Measurements from ENCODE around the gene MMS19.

Gene MMS19

GRCh38 chr10:97465982-97466381 is 32.2 kb downstream of the MMS19 start:
- no peak for DNase-seq (ENCODE audit: low read depth in 2 of 2, low spot score in 1 of 2)

- no peak for DNase-seq (ENCODE audit: low read depth in 2 of 2, low spot score in 1 of 2)
Observed at GRCh38 chr10:97464226-97464625, 34.0 kb downstream of the MMS19 start.

DNA sequence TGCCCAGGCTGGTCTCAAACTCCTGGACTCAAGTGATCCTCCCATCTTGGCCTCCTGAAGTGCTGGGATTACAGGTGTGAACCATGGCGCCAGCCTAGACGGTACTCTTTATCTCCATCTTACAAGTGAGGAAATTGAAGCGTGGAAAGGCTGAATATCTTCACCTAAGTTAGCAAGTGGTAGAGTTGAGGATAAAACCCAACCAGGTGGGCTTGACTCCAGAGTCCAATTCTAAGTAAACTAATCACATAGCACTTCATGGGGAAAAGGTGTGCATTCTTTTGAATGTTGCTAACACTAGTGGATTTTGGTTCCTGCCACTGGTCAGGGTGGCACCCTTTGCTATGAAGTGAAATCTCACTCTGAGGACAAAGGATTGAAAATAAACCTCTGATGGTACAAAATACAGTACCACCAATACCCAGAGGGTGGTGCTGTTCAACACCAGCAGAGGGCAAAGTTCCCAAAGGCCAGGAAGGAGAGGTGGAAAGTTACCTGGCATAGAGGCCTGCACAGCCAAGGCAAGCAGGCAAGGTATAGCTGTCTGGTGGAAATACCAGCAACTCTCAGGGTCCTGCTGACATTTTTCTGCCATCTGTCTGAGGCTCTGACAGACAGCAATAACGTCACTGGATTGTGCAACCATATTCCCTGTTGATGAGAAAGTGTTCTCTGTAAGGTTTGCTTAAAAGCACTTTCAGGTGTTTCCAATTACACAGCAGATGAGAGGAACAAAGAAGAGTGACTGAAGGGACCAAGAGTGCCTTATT is 34.7 kb downstream of the MMS19 start:
- DNase-seq (ENCODE audit: low read depth in 2 of 2, low spot score in 1 of 2) = no peak

DNA sequence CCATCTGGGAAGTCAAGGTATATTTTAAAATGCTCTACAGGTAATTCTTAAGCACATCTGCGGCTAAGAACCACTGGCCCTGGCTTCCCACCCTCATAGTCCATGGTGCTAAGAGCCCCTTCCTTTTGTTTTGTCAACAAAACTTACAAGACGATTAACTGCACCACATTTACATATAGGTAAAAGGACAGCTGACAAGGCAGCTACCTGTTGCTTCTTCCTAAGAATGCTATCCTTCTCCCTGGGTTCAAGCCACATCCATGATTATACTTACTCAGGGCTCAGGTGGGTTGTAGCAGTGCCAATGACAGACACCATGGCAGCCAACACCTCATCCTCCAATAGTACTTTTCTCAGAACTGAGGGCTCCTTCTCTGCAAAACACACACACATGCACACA is 35.9 kb downstream of the MMS19 start:
- no peak for DNase-seq (ENCODE audit: low read depth in 2 of 2, low spot score in 1 of 2)

- no peak for DNase-seq (ENCODE audit: low read depth in 2 of 2, low spot score in 1 of 2)
Observed at GRCh38 chr10:97459933-97460332, 38.3 kb downstream of the MMS19 start.

GRCh38 chr10:97459111-97459510 is 39.1 kb downstream of the MMS19 start:
- DNase-seq (ENCODE audit: low read depth in 2 of 2, low spot score in 1 of 2) = no peak

DNA sequence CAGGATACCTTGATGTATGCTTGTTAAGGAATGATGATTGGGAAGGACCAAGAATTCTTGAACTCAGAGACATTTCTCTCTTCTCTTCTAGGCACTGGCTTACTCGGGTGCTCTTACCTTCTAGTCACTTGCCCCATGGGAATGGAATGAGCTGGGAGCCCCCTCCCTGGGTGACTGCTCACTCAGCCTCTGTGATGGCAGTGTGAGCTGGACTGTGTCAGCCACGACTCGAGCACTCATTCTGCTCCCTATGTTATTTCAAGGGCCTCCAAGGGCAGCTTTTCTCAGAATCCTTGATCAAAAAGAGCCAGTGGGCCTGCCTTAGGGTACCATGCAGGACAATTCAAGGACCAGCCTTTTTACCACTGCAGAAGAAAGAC is 41.5 kb downstream of the MMS19 start:
- no peak for DNase-seq (ENCODE audit: low read depth in 2 of 2, low spot score in 1 of 2)

GRCh38 chr10:97456034-97456685 is 42.1 kb downstream of the MMS19 start:
- no peak for DNase-seq (ENCODE audit: low read depth in 2 of 2, low spot score in 1 of 2)

GRCh38 chr10:97454330-97455036 is 43.7 kb downstream of the MMS19 start:
- DNase-seq (ENCODE audit: low read depth in 2 of 2, low spot score in 1 of 2) = no peak

GRCh38 chr10:97452352-97452751 is 45.9 kb downstream of the MMS19 start:
- DNase-seq (ENCODE audit: low read depth in 2 of 2, low spot score in 1 of 2) = no peak

DNA sequence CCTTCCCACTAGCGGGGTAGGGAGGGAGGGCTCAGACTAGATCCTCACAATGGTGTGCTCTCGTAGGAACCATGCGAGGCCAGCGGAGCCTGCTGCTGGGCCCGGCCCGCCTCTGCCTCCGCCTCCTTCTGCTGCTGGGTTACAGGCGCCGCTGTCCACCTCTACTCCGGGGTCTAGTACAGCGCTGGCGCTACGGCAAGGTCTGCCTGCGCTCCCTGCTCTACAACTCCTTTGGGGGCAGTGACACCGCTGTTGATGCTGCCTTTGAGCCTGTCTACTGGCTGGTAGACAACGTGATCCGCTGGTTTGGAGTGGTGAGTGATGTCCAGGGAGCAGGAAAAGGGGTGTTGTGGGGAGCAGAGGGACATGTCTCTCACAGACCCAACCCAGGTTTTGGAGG is 46.6 kb downstream of the MMS19 start:
- no peak for DNase-seq (ENCODE audit: low read depth in 2 of 2, low spot score in 1 of 2)

- no peak for DNase-seq (ENCODE audit: low read depth in 2 of 2, low spot score in 1 of 2)
Observed at GRCh38 chr10:97450828-97451227, 47.4 kb downstream of the MMS19 start.

GRCh38 chr10:97445722-97446639 is 52.2 kb downstream of the MMS19 start, which contains the start of the genes EXOSC1 and ZDHHC16:
TSS of gene EXOSC1 (minus strand) at chr10:97446006. CDS start at chr10:97445985, 21 bp downstream.
TSS of gene ZDHHC16 (plus strand) at chr10:97446175. CDS start at chr10:97451676, 5,501 bp downstream.
- peak; percentile 68 to 78 for DNase-seq (ENCODE audit: low read depth in 2 of 2, low spot score in 1 of 2)

DNA sequence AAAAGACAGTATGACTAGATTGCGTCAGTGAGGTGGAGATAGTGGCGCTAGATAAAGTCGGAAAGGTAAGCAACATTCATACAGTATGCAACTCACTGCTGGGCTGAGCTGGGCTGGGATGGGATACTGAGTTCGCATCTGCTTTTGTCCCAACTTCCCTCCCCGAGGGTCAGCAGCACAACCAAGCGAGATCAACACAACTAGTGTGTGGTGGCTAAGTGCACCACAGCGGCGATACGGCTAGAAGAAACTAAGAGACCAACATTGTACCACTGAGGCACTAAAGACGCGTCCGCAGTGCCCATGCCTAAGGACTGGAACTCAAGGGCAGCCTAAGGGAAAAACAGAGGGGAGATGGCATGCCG is 52.9 kb downstream of the MMS19 start:
- no peak for DNase-seq (ENCODE audit: low read depth in 2 of 2, low spot score in 1 of 2)

GRCh38 chr10:97444212-97444611 is 54.0 kb downstream of the MMS19 start:
- DNase-seq (ENCODE audit: low read depth in 2 of 2, low spot score in 1 of 2) = no peak

- no peak for DNase-seq (ENCODE audit: low read depth in 2 of 2, low spot score in 1 of 2)
Observed at GRCh38 chr10:97442277-97442676, 55.9 kb downstream of the MMS19 start.

- no peak for DNase-seq (ENCODE audit: low read depth in 2 of 2, low spot score in 1 of 2)
Observed at GRCh38 chr10:97435211-97435610, 63.0 kb downstream of the MMS19 start.

DNA sequence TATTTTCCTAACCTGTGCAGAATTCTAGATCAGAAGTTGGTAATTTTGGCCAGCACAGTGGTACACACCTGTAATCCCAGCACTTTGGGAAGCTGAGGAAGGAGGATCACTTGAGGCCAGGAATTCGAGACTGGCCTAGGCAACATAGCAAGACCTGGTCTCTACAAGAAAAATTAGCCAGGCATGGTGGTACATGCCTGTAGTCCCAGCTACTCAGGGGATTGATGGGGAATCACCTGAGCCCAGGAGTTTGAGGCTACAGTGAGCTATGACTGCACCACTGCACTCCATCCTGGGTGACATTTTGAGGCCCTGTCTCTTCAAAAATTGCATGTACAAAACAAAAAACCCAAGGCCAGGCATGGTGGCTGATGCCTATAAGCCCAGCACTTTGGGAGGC is 63.7 kb downstream of the MMS19 start:
- no peak for DNase-seq (ENCODE audit: low read depth in 2 of 2, low spot score in 1 of 2)

- DNase-seq (ENCODE audit: low read depth in 2 of 2, low spot score in 1 of 2) = no peak
Observed at GRCh38 chr10:97434055-97434454, 64.2 kb downstream of the MMS19 start.

DNA sequence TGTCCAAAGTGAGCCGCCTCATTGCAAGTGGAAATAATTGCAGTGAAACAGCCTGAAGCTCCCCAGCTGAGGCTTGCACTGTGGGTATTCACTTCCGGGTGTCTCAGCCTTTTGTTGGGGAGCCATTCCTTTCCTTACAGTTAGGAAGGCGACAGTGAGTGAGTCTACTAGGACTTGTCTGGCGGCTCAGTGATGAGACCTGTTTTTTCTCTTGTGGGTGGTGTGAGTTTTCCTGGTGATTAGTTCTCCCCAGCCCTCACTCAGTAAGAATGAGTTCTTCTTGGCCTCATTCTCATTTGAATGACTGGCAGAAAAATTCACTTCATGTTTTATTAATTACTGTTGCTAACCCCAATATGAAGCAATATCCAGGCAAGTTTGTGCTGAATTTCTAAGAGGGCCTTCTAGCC is 69.6 kb downstream of the MMS19 start:
- DNase-seq (ENCODE audit: low read depth in 2 of 2, low spot score in 1 of 2) = no peak

GRCh38 chr10:97427571-97428179 is 70.5 kb downstream of the MMS19 start:
- DNase-seq (ENCODE audit: low read depth in 2 of 2, low spot score in 1 of 2) = no peak

All from stimulated activated CD8-positive, alpha-beta memory T cell treated with anti-CD3 and anti-CD28 coated beads, Interleukin-4, amount 100 ng/mL, for 1 hour (primary cell).